Loucy (cell line): Measurements from ENCODE around the gene BCL11A.

Experiments used
- H2AFZ ChIP-seq: fragments of 200-600 bp; sonication (generic); 2 replicates; pipeline ENCODE4 v1.6.0; 2016; ENCODE audit warnings: antibody characterized with exemption, mild to moderate bottlenecking, low read length, moderate library complexity
- H3F3A ChIP-seq: fragments of 200-600 bp; 2 replicates; pipeline ENCODE4 v1.6.0; 2016; ENCODE audit warnings: antibody characterized with exemption, low read depth, mild to moderate bottlenecking
- H3K27me3 ChIP-seq: fragments of 200-600 bp; sonication (generic); 2 replicates; pipeline ENCODE4 v1.6.1; 2014; ENCODE audit warnings: low read length, mild to moderate bottlenecking; ENCODE audit not compliant: insufficient read depth, poor library complexity, severe bottlenecking
- H3K36me3 ChIP-seq: fragments of 200-600 bp; sonication (generic); 2 replicates; pipeline ENCODE4 v1.6.1; 2016; ENCODE audit warnings: low read length; ENCODE audit not compliant: insufficient read depth
- H3K4me1 ChIP-seq: fragments of 200-600 bp; sonication (generic); 2 replicates; pipeline ENCODE4 v1.5.1; 2014; ENCODE audit warnings: low read length, mild to moderate bottlenecking; ENCODE audit not compliant: insufficient read depth, poor library complexity, severe bottlenecking
- H3K4me2 ChIP-seq: fragments of 200-600 bp; sonication (generic); 2 replicates; pipeline ENCODE4 v1.6.0; 2014; ENCODE audit warnings: antibody characterized with exemption, low read length, low read depth, mild to moderate bottlenecking; ENCODE audit not compliant: poor library complexity, severe bottlenecking
- H3K4me3 ChIP-seq: fragments of 200-600 bp; sonication (generic); 2 replicates; pipeline ENCODE4 v1.5.1; 2014; ENCODE audit warnings: low read length, mild to moderate bottlenecking, mixed read lengths; ENCODE audit not compliant: poor library complexity, severe bottlenecking
- H3K79me2 ChIP-seq: fragments of 200-600 bp; sonication (generic); 2 replicates; pipeline ENCODE4 v1.6.1; 2014; ENCODE audit warnings: low read length; ENCODE audit not compliant: insufficient read depth
- H3K9ac ChIP-seq: fragments of 200-600 bp; sonication (generic); 2 replicates; pipeline ENCODE4 v1.6.0; 2014; ENCODE audit warnings: mild to moderate bottlenecking, low read depth, low read length, moderate library complexity; ENCODE audit not compliant: poor library complexity, severe bottlenecking
- H3K9me2 ChIP-seq: fragments of 200-600 bp; sonication (generic); replicated peaks from 2 replicates; pipeline ENCODE4 v1.6.1; 2016; ENCODE audit warnings: low read depth, low read length, mixed read lengths
- H3K9me3 ChIP-seq: fragments of 200-600 bp; sonication (generic); 2 replicates; pipeline ENCODE4 v1.6.1; 2014; ENCODE audit warnings: mild to moderate bottlenecking, antibody characterized with exemption, low read length, low read depth; ENCODE audit not compliant: insufficient read depth
- H4K20me1 ChIP-seq: fragments of 200-600 bp; sonication (generic); 2 replicates; pipeline ENCODE4 v1.6.0; 2014; ENCODE audit warnings: antibody characterized with exemption, low read length, mild to moderate bottlenecking; ENCODE audit not compliant: insufficient read depth, poor library complexity, severe bottlenecking
- CTCF ChIP-seq: fragments of 200-600 bp; sonication (generic); conservative IDR thresholded peaks from 2 replicates; pipeline ENCODE4 v1.5.1; 2014; ENCODE audit warnings: mild to moderate bottlenecking, antibody characterized with exemption, low read length
- EZH2phosphoT487 ChIP-seq: fragments of 200-600 bp; IDR thresholded peaks from 2 replicates; pipeline ENCODE4 v1.6.1; 2018; ENCODE audit warnings: antibody characterized with exemption, mild to moderate bottlenecking, moderate library complexity, borderline replicate concordance

Gene BCL11A

GRCh38 chr2:60440767-60441163 is 112.7 kb downstream of the BCL11A start:
- Histone ChIP-seq H2AFZ (no peak overlapping the region), H4K20me1 (no peaks in the 10 kb centered on the region), H3K4me2 (no peak overlapping the region), H3K9me2 (no peaks in the 10 kb centered on the region), H3F3A (no peaks in the 10 kb centered on the region), H3K4me1 (no peaks in the 10 kb centered on the region), H3K4me3 (no peak overlapping the region), H3K27me3 (no peaks in the 10 kb centered on the region), H3K9ac (no peak overlapping the region), H3K79me2 (no peaks in the 10 kb centered on the region), H3K36me3 (no peaks in the 10 kb centered on the region), H3K9me3 (no peaks in the 10 kb centered on the region)
- TF ChIP-seq EZH2phosphoT487 (no peak), CTCF (no peak)

DNA sequence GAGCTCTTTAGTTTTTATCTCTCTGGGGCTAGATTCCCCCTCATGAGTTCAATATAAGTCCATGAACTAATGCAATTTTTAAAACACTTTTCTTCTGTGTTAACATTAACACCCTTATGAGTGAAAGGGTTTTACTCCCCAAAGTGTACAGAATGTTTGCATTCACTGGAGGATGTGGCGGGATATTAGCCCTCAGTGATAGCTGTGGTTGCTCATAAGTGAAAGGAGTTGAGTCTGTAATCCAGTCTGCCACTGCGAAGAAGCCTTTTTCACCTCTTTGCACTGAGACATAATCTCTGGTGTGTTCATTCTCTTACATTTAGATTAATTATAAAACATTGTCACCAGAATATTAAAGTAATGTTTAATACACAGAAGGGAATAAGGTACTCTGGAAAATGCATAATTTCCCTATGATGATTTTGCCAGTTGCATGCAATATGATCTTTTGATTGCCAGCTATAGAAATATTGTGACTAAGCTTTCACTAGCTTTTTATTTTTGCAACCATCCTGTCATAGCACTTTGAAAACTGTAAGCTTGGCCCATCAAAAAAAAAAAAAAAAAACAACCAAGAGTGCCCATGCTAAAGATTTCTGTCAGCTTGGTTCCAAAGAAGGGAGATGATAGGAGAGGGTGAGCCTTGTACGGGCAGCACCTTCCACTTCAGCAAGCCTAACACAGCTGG is 113.2 kb downstream of the BCL11A start:
- Histone ChIP-seq H3K79me2 (no peaks in the 10 kb centered on the region), H3K4me2 (no peak overlapping the region), H3K4me3 (no peak overlapping the region), H3K9ac (no peak overlapping the region), H2AFZ (no peak overlapping the region), H3K4me1 (no peaks in the 10 kb centered on the region), H3K9me3 (no peaks in the 10 kb centered on the region), H3F3A (no peaks in the 10 kb centered on the region), H4K20me1 (no peaks in the 10 kb centered on the region), H3K27me3 (no peaks in the 10 kb centered on the region), H3K36me3 (no peaks in the 10 kb centered on the region), H3K9me2 (no peaks in the 10 kb centered on the region)
- no peak for TF ChIP-seq EZH2phosphoT487
- TF ChIP-seq CTCF, result no peak

DNA sequence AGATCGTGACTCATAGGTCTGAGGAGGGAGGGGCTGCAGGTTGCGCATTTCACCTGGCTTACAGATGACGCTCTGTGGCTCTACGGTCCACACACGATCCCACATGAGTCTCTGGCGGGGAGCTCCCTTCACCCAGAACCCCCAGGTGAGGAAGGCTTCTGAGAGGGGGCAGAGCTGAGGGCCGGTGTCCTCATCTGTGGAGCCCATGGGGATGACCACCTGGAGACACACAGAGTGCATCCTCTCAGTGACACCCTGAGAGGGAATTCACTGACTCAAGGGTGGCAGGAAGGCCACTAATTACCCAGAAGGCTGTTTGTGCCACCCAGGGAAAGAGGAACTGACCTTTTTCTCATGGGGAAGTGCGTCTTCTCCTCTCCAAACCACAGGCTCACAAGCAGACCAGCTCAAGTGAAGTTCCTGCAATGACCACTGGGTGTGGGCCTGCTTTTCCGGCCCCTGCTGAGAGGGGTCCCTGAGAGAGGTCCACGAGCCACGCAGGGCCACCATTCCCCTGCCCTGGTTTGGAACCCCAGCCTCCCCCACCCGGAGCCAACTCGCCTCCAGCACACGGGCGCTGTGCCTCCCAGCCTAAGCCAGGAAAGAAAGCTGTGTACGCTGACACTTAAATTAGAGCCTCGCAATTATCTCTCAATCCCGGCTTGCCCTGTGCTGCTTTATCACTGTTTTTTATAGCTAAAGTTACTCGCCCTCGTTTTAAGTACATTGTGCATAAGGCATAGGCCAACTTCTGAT is 114.1 kb downstream of the BCL11A start:
- H2AFZ ChIP-seq, result no peak overlapping the region
- H3K9ac ChIP-seq, result no peak overlapping the region
- H4K20me1 ChIP-seq, result no peaks in the 10 kb centered on the region
- H3K9me3 ChIP-seq, result no peaks in the 10 kb centered on the region
- H3K4me1 ChIP-seq, result no peaks in the 10 kb centered on the region
- H3K36me3 ChIP-seq, result no peaks in the 10 kb centered on the region
- TF ChIP-seq CTCF (peak; percentile 45; the same call in 1 of the 2 replicates), EZH2phosphoT487 (no peak)
- no peaks in the 10 kb centered on the region for H3K79me2 ChIP-seq
- no peaks in the 10 kb centered on the region for H3K27me3 ChIP-seq
- H3K4me3 ChIP-seq, result no peak overlapping the region
- H3K4me2 ChIP-seq, result no peak overlapping the region
- no peaks in the 10 kb centered on the region for H3K9me2 ChIP-seq
- H3F3A ChIP-seq, result no peaks in the 10 kb centered on the region
